SK-N-SH treated with all-trans-retinoic acid at 6 μM for 48 hours (cell line): ENCODE results near the gene ANKRD26.

Source experiments
- ATAC-seq: fragments of 200-7000 bp; cut with Tn5 transposase; 3 replicates; pipeline ENCODE4 v1.9.1; 2020; ENCODE audit warnings: mild to moderate bottlenecking, moderate library complexity
- ARNTL ChIP-seq: fragments of 450-650 bp; formaldehyde crosslinking; IDR thresholded peaks from 2 replicates; pipeline ENCODE4 v1.5.0; 2020; ENCODE audit warnings: low read depth, mild to moderate bottlenecking, moderate library complexity, borderline replicate concordance
- BACH2 ChIP-seq: fragments of 250-450 bp; sonication (Bioruptor Pico); IDR thresholded peaks from 2 replicates; pipeline ENCODE4 v1.9.0; 2021; ENCODE audit warnings: mild to moderate bottlenecking, borderline replicate concordance
- CREB5 ChIP-seq: fragments of 250-450 bp; sonication (Bioruptor Pico); IDR thresholded peaks from 2 replicates; pipeline ENCODE4 v1.5.1; 2020; ENCODE audit warnings: low read depth, mild to moderate bottlenecking, moderate library complexity
- CSDC2 ChIP-seq: fragments of 250-450 bp; sonication (Bioruptor Pico); IDR thresholded peaks from 2 replicates; pipeline ENCODE4 v1.5.0; 2020; ENCODE audit warnings: mild to moderate bottlenecking, moderate library complexity
- CSRNP3 ChIP-seq: fragments of 250-450 bp; sonication (Bioruptor Pico); IDR thresholded peaks from 2 replicates; pipeline ENCODE4 v1.5.1; 2021; ENCODE audit warnings: mild to moderate bottlenecking, moderate library complexity
- ESRRG ChIP-seq: fragments of 250-450 bp; sonication (Bioruptor Pico); IDR thresholded peaks from 2 replicates; pipeline ENCODE4 v1.6.1; 2021; ENCODE audit warnings: mild to moderate bottlenecking
- ISL1 ChIP-seq: fragments of 250-450 bp; sonication (Bioruptor Pico); IDR thresholded peaks from 2 replicates; pipeline ENCODE4 v2.1.2; 2022; ENCODE audit warnings: mild to moderate bottlenecking, moderate library complexity
- OSR1 ChIP-seq: fragments of 250-450 bp; sonication (Bioruptor Pico); IDR thresholded peaks from 2 replicates; pipeline ENCODE4 v1.8.0; 2022; ENCODE audit warnings: moderate library complexity, mild to moderate bottlenecking, inconsistent platforms
- PATZ1 ChIP-seq: fragments of 250-450 bp; sonication (Bioruptor Pico); IDR thresholded peaks from 2 replicates; pipeline ENCODE4 v1.8.0; 2020; ENCODE audit warnings: mild to moderate bottlenecking, moderate library complexity, borderline replicate concordance
- PPARA ChIP-seq: fragments of 250-450 bp; sonication (Bioruptor Pico); IDR thresholded peaks from 2 replicates; pipeline ENCODE4 v1.5.0; 2020; ENCODE audit warnings: mild to moderate bottlenecking, borderline replicate concordance
- RARB ChIP-seq: fragments of 250-450 bp; sonication (Bioruptor Pico); IDR thresholded peaks from 2 replicates; pipeline ENCODE4 v1.8.0; 2021; ENCODE audit warnings: mild to moderate bottlenecking, moderate library complexity
- SNAI2 ChIP-seq: fragments of 250-450 bp; sonication (Bioruptor Pico); IDR thresholded peaks from 2 replicates; pipeline ENCODE4 v1.5.0; 2020; ENCODE audit warnings: mild to moderate bottlenecking, moderate library complexity
- ZC3H10 ChIP-seq: fragments of 250-450 bp; sonication (Bioruptor Pico); IDR thresholded peaks from 2 replicates; pipeline ENCODE4 v1.5.1; 2021; ENCODE audit warnings: mild to moderate bottlenecking, moderate library complexity
- ZFP3 ChIP-seq: fragments of 250-450 bp; sonication (Bioruptor Pico); IDR thresholded peaks from 2 replicates; pipeline ENCODE4 v1.5.0; 2020; ENCODE audit warnings: mild to moderate bottlenecking, moderate library complexity
- ZFP30 ChIP-seq: fragments of 450-650 bp; formaldehyde crosslinking; IDR thresholded peaks from 2 replicates; pipeline ENCODE4 v1.5.0; 2022; ENCODE audit warnings: mild to moderate bottlenecking, moderate library complexity
- ZNF70 ChIP-seq: fragments of 450-650 bp; formaldehyde crosslinking; IDR thresholded peaks from 2 replicates; pipeline ENCODE4 v1.5.0; 2020; ENCODE audit warnings: mild to moderate bottlenecking, moderate library complexity
- ZNF8 ChIP-seq: fragments of 450-650 bp; formaldehyde crosslinking; IDR thresholded peaks from 2 replicates; pipeline ENCODE4 v1.5.0; 2020; ENCODE audit warnings: mild to moderate bottlenecking, moderate library complexity
- TF ChIP-seq, protein P1 (sequence below): fragments of 250-450 bp; sonication (Bioruptor Pico); IDR thresholded peaks from 2 replicates; pipeline ENCODE4 v1.8.0; 2021; ENCODE audit warnings: low read depth, mild to moderate bottlenecking, moderate library complexity, borderline replicate concordance

ANKRD26 gene

DNA sequence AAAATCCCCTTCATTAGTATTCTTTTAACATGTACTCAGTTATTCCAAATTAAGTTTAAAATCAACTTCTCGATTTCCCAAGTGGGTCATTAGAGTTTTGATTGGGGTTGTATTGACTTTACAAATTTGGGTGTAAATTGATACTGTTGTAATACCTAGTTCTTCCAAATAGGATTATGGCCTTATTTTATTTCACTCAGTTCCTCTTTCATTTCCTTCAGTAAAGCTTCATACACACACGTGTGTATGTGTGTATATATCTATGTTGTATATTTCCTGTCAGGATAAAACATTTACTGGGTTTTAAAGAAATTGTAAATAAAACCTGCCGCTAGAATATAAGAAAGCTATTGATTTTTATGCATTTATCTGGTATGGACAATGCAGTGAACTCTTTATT lies 38.0 kb upstream of the ANKRD26 start:
- no peak for ATAC-seq

DNA sequence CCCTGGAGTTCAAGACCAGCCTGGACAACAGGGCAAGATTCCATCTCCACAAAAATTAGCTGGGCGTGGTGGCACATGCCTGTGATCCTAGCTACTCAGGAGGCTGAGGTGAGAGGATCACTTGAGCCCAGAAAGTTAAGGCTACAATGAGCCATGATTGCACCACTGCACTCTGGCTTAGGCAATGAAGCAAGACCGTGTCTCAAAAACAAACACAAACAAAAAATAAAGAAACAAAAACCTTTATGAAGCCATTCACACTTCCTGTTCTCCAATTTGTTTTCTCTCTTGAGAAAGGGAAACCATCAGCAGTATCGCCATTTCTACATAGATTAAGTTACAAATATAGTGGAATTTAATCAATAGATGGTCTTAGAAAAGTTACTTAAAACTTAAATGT lies 34.1 kb upstream of the ANKRD26 start:
- no peak for ATAC-seq
- TF ChIP-seq CREB5 (CRISPR knock-in tag) (no peak), SNAI2 (no peak), ISL1 (no peak), ESRRG (CRISPR knock-in tag) (no peak)
- TF ChIP-seq, all 23 proteins: peak for 0

More for the DNA sequence above, 38.0 kb upstream of the ANKRD26 start:
- TF ChIP-seq CSDC2 (no peak), CSRNP3 (no peak), ZC3H10 (CRISPR knock-in tag) (no peak), BACH2 (CRISPR knock-in tag) (no peak), PPARA (no peak), ZFP30 (CRISPR knock-in tag) (no peak)

DNA sequence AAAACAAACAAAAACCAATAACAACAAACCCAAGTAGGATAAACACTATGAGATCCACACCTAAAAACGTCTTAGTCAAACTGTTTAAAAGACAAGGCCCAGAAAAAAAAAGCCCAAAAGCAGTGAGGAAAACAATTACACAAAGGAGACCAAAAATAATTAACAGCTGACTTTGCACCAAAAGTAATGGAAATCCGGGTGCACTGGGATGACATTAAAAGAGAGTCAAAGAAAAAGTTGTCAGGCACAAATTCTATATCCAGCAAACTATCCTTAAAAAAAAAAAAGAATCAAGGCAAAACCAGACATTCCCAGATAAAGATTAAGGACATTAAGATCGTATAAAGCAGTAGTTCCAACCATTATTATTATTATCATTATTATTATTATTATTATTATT lies 7.9 kb upstream of the ANKRD26 start:
- no peak for ATAC-seq
- no peak for TF ChIP-seq CREB5 (CRISPR knock-in tag)
- no peak for TF ChIP-seq ZC3H10 (CRISPR knock-in tag)
- TF ChIP-seq PPARA = no peak
- TF ChIP-seq ESRRG (CRISPR knock-in tag) = no peak
- TF ChIP-seq CSDC2 = no peak
- TF ChIP-seq ZNF8 (CRISPR knock-in tag) = no peak
- TF ChIP-seq ZFP30 (CRISPR knock-in tag) = no peak
- TF ChIP-seq RARB (CRISPR knock-in tag) = no peak
- TF ChIP-seq PATZ1 (CRISPR knock-in tag) = no peak
- TF ChIP-seq SNAI2 = no peak
- TF ChIP-seq OSR1 (CRISPR knock-in tag) = no peak
- TF ChIP-seq ARNTL (CRISPR knock-in tag) = no peak
- TF ChIP-seq, protein P1, sequence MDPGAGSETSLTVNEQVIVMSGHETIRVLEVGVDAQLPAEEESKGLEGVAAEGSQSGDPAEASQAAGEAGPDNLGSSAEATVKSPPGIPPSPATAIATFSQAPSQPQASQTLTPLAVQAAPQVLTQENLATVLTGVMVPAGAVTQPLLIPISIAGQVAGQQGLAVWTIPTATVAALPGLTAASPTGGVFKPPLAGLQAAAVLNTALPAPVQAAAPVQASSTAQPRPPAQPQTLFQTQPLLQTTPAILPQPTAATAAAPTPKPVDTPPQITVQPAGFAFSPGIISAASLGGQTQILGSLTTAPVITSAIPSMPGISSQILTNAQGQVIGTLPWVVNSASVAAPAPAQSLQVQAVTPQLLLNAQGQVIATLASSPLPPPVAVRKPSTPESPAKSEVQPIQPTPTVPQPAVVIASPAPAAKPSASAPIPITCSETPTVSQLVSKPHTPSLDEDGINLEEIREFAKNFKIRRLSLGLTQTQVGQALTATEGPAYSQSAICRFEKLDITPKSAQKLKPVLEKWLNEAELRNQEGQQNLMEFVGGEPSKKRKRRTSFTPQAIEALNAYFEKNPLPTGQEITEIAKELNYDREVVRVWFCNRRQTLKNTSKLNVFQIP (CRISPR knock-in tag) = no peak

GRCh38 chr10:27104919-27105318 lies 4.6 kb upstream of the ANKRD26 start:
- TF ChIP-seq OSR1 (CRISPR knock-in tag) = no peak
- TF ChIP-seq ZFP30 (CRISPR knock-in tag) = no peak
- TF ChIP-seq ZFP3 = no peak
- TF ChIP-seq CSDC2 = no peak
- TF ChIP-seq PPARA = no peak
- no peak for TF ChIP-seq ZNF70
- TF ChIP-seq ESRRG (CRISPR knock-in tag) = no peak
- ATAC-seq = no peak

DNA sequence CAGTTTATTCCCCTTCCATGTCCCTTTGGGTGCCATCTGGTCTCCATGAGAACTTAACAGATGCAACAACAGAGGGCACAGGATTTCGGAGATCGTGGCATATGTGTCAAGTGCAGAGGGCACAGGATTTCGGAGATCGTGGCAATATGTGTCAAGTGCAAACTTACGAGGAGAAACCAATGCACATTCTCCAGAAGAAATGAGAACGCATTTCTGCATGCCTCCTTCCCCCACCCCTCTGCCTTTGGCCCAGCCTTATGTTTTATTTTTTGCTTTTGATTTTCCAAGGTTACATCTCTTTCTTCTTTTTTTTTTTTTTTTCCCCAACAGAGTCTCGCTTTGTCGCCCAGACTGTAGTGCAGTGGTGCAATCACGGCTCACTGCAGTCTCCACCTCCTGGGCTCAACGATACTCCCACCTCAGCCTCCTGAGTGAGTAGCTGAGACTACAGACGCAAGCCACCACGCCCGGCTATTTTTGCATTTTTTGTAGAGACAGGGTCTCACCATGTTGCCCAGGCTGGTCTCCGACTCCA lies 586 bp upstream of the ANKRD26 start:
- TF ChIP-seq, protein P1 (CRISPR knock-in tag) = no peak
- TF ChIP-seq SNAI2 = no peak
- no peak for TF ChIP-seq RARB (CRISPR knock-in tag)
- TF ChIP-seq ZC3H10 (CRISPR knock-in tag) = no peak
- no peak for TF ChIP-seq ZNF8 (CRISPR knock-in tag)
- TF ChIP-seq CSRNP3 = no peak
- TF ChIP-seq BACH2 (CRISPR knock-in tag) = no peak
- ATAC-seq = peak; percentile 52
